DND-41 (cell line): ENCODE results near the gene GFOD1.
"Not testable (repeated sequence)": the region's sequence is repeated elsewhere in the genome, so short reads cannot be mapped to it uniquely, and the experiment has no call there.

Experiments
- ATAC-seq: fragments of 200-7000 bp; cut with Tn5 transposase; 3 replicates; pipeline ENCODE4 v1.9.1; 2021; ENCODE audit warnings: low read depth; ENCODE audit not compliant: insufficient read depth
- DNase-seq: peaks from one replicate; pipeline ENCODE4 v3.0.0-alpha.2; 2020
- H2AFZ ChIP-seq: 2 replicates; pipeline ENCODE4 v1.6.0; 2012; ENCODE audit warnings: low read depth, low read length
- H3K27ac ChIP-seq: 2 replicates; pipeline ENCODE4 v1.5.1; 2012; ENCODE audit warnings: low read length, inconsistent platforms
- H3K27me3 ChIP-seq: fragments of 200-600 bp; sonication (generic); 2 replicates; pipeline ENCODE4 v1.6.0; 2012; ENCODE audit warnings: low read length, mild to moderate bottlenecking, inconsistent platforms; ENCODE audit not compliant: insufficient read depth, poor library complexity
- H3K36me3 ChIP-seq: 2 replicates; pipeline ENCODE4 v1.5.1; 2012; ENCODE audit warnings: low read length, inconsistent platforms; ENCODE audit not compliant: insufficient read depth
- H3K4me1 ChIP-seq: 2 replicates; pipeline ENCODE4 v1.5.1; 2012; ENCODE audit warnings: mild to moderate bottlenecking, low read length; ENCODE audit not compliant: insufficient read depth
- H3K4me2 ChIP-seq: 2 replicates; pipeline ENCODE4 v1.6.0; 2012; ENCODE audit warnings: mild to moderate bottlenecking, moderate library complexity, low read length, inconsistent platforms; ENCODE audit not compliant: insufficient read depth
- H3K4me3 ChIP-seq, 2 experiments: fragments of 200-600 bp in 1 of 2; shearing (Covaris generic) in 1 of 2; 2 replicates each; pipeline ENCODE4 v1.5.1; 2012 to 2016; ENCODE audit warnings: inconsistent platforms in 2 of 2, low read length in 2 of 2, mild to moderate bottlenecking in 2 of 2, low read depth in 1 of 2, moderate library complexity in 1 of 2
- H3K79me2 ChIP-seq: 2 replicates; pipeline ENCODE4 v1.6.0; 2012; ENCODE audit warnings: low read length, inconsistent platforms; ENCODE audit not compliant: insufficient read depth
- H3K9ac ChIP-seq: 2 replicates; pipeline ENCODE4 v1.6.0; 2012; ENCODE audit warnings: low read depth, mild to moderate bottlenecking, inconsistent platforms, low read length, moderate library complexity
- H3K9me3 ChIP-seq: 2 replicates; pipeline ENCODE4 v1.5.1; 2012; ENCODE audit warnings: low read length, moderate library complexity, mild to moderate bottlenecking, inconsistent platforms; ENCODE audit not compliant: insufficient read depth, severe bottlenecking
- H4K20me1 ChIP-seq: 2 replicates; pipeline ENCODE4 v1.6.0; 2012; ENCODE audit warnings: low read length; ENCODE audit not compliant: insufficient read depth
- CTCF ChIP-seq: IDR thresholded peaks from 2 replicates; pipeline ENCODE4 v1.5.1; 2012; ENCODE audit warnings: borderline replicate concordance, low read length, moderate library complexity, mild to moderate bottlenecking; ENCODE audit not compliant: poor library complexity, severe bottlenecking; ENCODE audit errors: extremely low read depth
- EZH2 ChIP-seq: IDR thresholded peaks from 3 replicates; pipeline ENCODE4 v1.6.1; 2012; ENCODE audit warnings: borderline replicate concordance, low read depth, mild to moderate bottlenecking, moderate library complexity, low read length, inconsistent platforms; ENCODE audit not compliant: severe bottlenecking

The GFOD1 gene

GRCh38 chr6:13512900-13513299, 25.5 kb upstream of the GFOD1 start:
- no peak overlapping the region for H2AFZ ChIP-seq
- no peak overlapping the region for H3K9ac ChIP-seq
- H3K79me2 ChIP-seq = no peaks in the 10 kb centered on the region
- H3K4me2 ChIP-seq = no peak overlapping the region
- ATAC-seq (no peak), DNase-seq (no peak)
- H3K9me3 ChIP-seq = no peaks in the 10 kb centered on the region
- no peak overlapping the region for H3K4me3 ChIP-seq
- no peak overlapping the region for H3K27ac ChIP-seq
- no peaks in the 10 kb centered on the region for H3K36me3 ChIP-seq
- H3K4me1 ChIP-seq = no peaks in the 10 kb centered on the region
- peaks cover 4% of the 10 kb centered on the region for H3K27me3 ChIP-seq
- no peaks in the 10 kb centered on the region for H4K20me1 ChIP-seq
- TF ChIP-seq EZH2 = no peak

GRCh38 chr6:13511913-13512717, 24.7 kb upstream of the GFOD1 start:
- no peaks in the 10 kb centered on the region for H3K36me3 ChIP-seq
- H3K27ac ChIP-seq = no peak overlapping the region
- peaks cover 4% of the 10 kb centered on the region for H3K27me3 ChIP-seq
- no peak for ATAC-seq
- no peak overlapping the region for H3K4me3 ChIP-seq
- H4K20me1 ChIP-seq = no peaks in the 10 kb centered on the region
- no peaks in the 10 kb centered on the region for H3K79me2 ChIP-seq
- H3K4me1 ChIP-seq = no peaks in the 10 kb centered on the region
- DNase-seq = no peak
- TF ChIP-seq CTCF = no peak
- no peak for TF ChIP-seq EZH2
- no peaks in the 10 kb centered on the region for H3K9me3 ChIP-seq
- no peak overlapping the region for H2AFZ ChIP-seq
- no peak overlapping the region for H3K9ac ChIP-seq
- H3K4me2 ChIP-seq = no peak overlapping the region

GRCh38 chr6:13511141-13511571, 23.8 kb upstream of the GFOD1 start:
- ATAC-seq, H3K27me3 ChIP-seq, H3K9me3 ChIP-seq: not testable (repeated sequence)

GRCh38 chr6:13510433-13510832, 23.0 kb upstream of the GFOD1 start:
- not testable (repeated sequence) for H2AFZ ChIP-seq, H3K9ac ChIP-seq, H4K20me1 ChIP-seq, H3K27ac ChIP-seq, H3K9me3 ChIP-seq, H3K4me2 ChIP-seq, H3K4me3 ChIP-seq, H3K4me1 ChIP-seq, DNase-seq, H3K79me2 ChIP-seq, ATAC-seq, H3K36me3 ChIP-seq, H3K27me3 ChIP-seq

More at GRCh38 chr6:13511141-13511571, 23.8 kb upstream of the GFOD1 start:
- H3K4me2 ChIP-seq, H3K4me3 ChIP-seq, H3K4me1 ChIP-seq, H3K9ac ChIP-seq, H3K27ac ChIP-seq, H3K79me2 ChIP-seq, H2AFZ ChIP-seq, DNase-seq, H3K36me3 ChIP-seq, H4K20me1 ChIP-seq: not testable (repeated sequence)
